ENCODE results near the gene TMEM209.

- TF ChIP-seq, protein P1, sequence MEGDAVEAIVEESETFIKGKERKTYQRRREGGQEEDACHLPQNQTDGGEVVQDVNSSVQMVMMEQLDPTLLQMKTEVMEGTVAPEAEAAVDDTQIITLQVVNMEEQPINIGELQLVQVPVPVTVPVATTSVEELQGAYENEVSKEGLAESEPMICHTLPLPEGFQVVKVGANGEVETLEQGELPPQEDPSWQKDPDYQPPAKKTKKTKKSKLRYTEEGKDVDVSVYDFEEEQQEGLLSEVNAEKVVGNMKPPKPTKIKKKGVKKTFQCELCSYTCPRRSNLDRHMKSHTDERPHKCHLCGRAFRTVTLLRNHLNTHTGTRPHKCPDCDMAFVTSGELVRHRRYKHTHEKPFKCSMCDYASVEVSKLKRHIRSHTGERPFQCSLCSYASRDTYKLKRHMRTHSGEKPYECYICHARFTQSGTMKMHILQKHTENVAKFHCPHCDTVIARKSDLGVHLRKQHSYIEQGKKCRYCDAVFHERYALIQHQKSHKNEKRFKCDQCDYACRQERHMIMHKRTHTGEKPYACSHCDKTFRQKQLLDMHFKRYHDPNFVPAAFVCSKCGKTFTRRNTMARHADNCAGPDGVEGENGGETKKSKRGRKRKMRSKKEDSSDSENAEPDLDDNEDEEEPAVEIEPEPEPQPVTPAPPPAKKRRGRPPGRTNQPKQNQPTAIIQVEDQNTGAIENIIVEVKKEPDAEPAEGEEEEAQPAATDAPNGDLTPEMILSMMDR (IDR thresholded peaks at IDR 0.05): no peak
- TF ChIP-seq POLR2AphosphoS5 (IDR thresholded peaks at IDR 0.05) (no peak), POLR2A (IDR thresholded peaks at IDR 0.05) (no peak)
Observed at GRCh38 chr7:130153211-130153908, 51.8 kb downstream of the TMEM209 start.

Data from prostate gland (tissue), 2 donors.